Activated T-cell treated with anti-CD3 and anti-CD28 coated beads for 24 hours (primary cell): ENCODE measurements around the gene ZKSCAN5.
"Not testable (repeated sequence)": the region's sequence is repeated elsewhere in the genome, so short reads cannot be mapped to it uniquely, and the experiment has no call there.

ENCODE experiments used
- DNase-seq: peaks from one replicate; pipeline ENCODE4 v3.0.0-alpha.2; 2020; ENCODE audit warnings: low read depth

The ZKSCAN5 gene

GRCh38 chr7:99497766-99498545, 6.5 kb upstream of the ZKSCAN5 start:
- no peak for DNase-seq

DNA sequence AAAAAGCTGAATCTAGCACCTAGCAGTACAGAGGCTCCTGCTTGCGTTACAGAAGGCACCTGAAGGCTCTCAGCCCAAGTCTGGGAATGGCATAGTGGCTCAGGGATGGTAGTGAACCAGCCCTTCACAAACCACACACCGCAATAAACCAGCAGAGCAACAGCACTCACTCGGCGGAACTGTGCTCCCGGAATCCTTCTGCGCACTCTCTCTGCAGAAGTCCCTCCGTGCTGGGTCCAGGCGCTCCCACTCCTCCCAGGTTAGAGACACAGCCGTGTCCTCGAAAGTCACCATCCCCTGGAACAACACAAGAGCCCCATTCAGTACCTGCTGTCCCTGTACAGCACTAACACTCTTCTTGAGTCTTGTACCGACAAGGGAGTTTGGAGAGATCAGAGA, 5.9 kb upstream of the ZKSCAN5 start:
- no peak for DNase-seq

- DNase-seq, result peak; percentile 9
These were observed 5.1 kb upstream of the ZKSCAN5 start for GRCh38 chr7:99499371-99499720.

DNA sequence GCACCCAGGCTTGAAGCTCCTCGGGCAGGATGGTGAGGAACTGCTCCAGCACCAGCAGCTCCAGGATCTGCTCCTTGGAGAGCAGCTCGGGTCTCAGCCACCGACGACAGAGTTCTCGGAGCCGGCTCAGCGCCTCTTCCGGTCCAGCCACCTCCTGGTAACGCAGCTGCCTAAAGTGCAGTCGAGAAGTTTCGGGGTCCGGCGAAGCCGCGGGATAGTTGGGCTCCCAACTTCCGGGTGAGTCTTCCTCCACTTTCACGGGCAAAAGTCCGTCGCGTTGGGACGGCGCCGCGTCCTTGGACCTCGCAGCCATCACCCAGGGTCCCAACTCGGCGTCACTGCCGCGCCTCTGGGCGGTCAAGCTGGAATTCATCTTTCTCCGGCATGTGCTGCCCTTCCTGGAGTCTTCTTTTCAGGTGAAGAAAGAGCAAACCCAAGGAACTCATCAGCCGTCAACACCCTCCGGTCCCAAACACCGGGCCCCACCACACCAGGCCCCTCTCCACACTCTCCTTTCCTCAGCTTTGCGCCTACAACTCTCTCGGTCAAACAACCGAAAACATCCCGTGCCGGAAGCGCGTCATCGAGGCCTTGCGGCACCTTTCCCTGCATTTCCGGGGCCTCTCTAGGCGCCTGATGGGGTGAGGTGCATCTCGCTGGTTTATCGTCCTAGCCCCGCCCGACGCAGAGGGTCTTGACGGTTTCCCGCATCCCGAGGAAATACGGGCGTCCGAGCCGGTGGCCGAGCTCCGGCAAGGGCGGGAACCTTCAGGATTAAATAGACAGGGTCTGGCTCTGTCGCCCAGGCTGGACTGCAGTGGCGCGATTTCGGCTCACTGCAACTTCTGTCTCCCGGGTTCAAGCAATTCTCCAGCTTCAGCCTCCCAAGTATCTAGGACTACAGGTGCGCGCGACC, 4.5 kb upstream of the ZKSCAN5 start, which contains the start of gene ZNF394:
ZNF394 (minus strand) TSS at position 561 of the 916 bp plus-strand sequence; CDS start at position 373, 188 bp downstream.
- peak; percentile 87 for DNase-seq

- no peak for DNase-seq
These were observed 3.8 kb upstream of the ZKSCAN5 start for GRCh38 chr7:99500637-99501009.

DNA sequence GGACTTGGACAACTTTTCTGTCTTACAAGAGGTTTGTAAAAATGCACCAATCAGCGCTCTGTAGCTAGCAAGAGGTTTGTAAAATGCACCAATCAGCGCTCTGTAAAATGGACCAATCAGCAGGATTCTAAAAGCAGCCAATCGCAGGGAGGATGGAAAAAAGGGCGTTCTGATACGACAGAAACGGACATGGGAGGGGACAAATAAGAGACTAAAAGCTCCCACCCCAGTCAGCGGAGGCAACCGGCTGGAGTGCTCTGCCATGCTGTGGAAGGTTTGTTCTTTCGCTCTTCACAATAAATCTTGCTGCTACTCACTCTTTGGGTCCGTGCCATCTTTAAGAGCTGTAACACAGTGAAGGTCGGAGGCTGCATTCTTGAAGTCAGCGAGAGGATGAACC, 3.2 kb upstream of the ZKSCAN5 start:
- not testable (repeated sequence) for DNase-seq

- no peak for DNase-seq
These were observed 220 bp upstream of the ZKSCAN5 start for GRCh38 chr7:99504281-99504602.

DNA sequence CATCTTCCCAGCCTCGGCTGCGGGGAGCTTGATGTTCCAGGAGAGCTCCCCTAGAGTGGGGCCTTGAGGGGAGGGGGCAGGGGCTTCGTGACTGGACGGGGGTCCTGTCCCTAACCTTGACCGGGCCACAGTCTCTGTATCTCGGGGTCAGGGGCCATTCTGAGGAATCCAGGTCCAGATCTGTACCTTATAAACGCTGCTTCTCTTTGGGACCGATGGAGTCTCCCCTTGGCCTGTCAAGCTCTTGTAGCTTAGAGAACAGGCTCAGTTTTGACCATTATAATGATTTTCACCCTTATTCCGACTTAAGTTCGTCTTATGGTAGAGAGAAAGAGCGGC, 831 bp downstream of the ZKSCAN5 start:
- DNase-seq, result no peak

GRCh38 chr7:99514050-99514449, 9.6 kb downstream of the ZKSCAN5 start:
- no peak for DNase-seq

GRCh38 chr7:99521399-99521798, 16.9 kb downstream of the ZKSCAN5 start:
- no peak for DNase-seq

GRCh38 chr7:99525713-99526440, 21.4 kb downstream of the ZKSCAN5 start:
- DNase-seq, result no peak

- DNase-seq, result no peak
These were observed 26.9 kb downstream of the ZKSCAN5 start for GRCh38 chr7:99531354-99531765.

DNA sequence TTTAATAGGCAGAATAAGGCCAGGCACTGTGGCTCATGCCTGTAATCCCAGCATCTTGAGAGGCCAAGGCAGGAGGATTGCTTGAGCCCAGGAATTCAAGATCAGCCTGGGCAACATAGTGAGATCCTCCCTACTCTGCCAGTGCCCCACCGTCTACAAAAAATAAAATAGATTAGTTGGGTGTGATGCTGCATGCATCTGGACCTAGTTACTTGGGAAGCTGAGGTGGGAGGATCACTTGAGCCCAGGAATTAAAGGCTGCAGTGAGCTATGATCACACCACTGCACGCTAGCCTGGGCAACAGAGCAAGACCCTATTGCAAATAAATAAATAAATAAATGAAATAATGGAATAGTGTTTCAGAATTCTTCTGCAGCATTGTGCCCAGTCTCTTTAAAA, 31.2 kb downstream of the ZKSCAN5 start:
- no peak for DNase-seq

- DNase-seq, result no peak
These were observed 34.9 kb downstream of the ZKSCAN5 start for GRCh38 chr7:99539213-99539811.

GRCh38 chr7:99540542-99540941, 36.1 kb downstream of the ZKSCAN5 start:
- DNase-seq, result no peak

- no peak for DNase-seq
These were observed 36.8 kb downstream of the ZKSCAN5 start for GRCh38 chr7:99541212-99541611.

DNA sequence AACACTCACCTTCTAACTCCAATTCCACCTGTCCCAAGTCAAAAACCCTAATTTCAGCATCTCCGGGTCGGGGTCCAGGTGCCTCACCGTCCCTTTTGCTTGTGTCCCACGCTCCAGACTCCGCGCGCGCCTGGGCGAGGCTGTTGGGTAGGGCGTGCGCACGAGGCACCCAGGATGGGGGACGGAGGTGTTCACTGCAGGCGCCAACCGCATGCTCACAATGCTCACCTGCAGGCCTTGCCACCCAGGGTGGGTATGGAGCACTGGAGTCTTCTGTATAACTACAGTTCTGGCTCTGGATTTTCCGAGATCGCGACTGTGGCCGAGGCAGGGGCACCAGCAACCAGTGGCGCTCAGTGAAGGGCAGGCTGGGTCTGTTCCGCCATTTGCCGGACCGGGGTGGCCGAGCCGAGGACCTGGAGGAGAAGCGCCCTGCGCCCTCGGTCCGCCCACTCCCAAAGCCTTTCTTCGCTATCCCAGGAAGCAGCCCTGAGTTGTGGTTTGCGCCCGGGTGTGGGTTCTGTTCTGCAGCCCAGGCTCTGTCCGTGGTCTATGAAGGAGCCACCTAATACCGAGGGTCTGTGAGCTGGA, 38.7 kb downstream of the ZKSCAN5 start:
- no peak for DNase-seq

GRCh38 chr7:99543916-99544315, 39.5 kb downstream of the ZKSCAN5 start:
- no peak for DNase-seq

- DNase-seq, result not testable (repeated sequence)
These were observed 40.8 kb downstream of the ZKSCAN5 start for GRCh38 chr7:99545308-99545707.

GRCh38 chr7:99549545-99549944, 45.1 kb downstream of the ZKSCAN5 start:
- DNase-seq, result not testable (repeated sequence)

DNA sequence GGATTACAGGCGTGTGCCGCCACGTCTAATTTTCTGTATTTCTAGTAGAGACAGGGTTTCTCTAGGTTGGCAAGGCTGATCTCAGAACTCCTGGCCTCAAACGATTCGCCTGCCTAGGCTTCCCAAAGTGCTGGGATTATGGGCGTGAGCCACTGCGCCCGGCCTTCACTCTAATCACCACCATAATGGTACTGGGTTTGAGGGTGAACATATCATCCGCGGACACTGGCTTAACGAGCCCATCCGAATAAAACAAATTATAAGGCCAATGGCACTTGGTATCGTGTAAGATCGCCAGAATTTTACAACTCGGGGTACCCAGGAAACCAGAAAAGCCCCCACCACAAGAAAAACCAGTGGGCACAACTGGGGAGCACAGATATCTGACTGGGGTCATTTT, 46.9 kb downstream of the ZKSCAN5 start:
- DNase-seq, result no peak
